ENCODE measurements around the gene DCHS1. TPM values are rescaled to one million over a fixed set of nuclear protein-coding genes. Genes with fewer than 3 reads are reported as not detected.
A peak's percentile ranks its signal among the peaks of the same experiment; 100 is the strongest.

Gene DCHS1
- polyA plus RNA-seq, 1 experiment: 8.7 TPM

GRCh38 chr11:6681505-6681904 is 25.9 kb upstream of the DCHS1 start:
- peak overlapping the region; percentile 100 for H3K4me3 ChIP-seq (ENCODE audit: low read depth, low read length)
- no peaks in the 10 kb centered on the region for H3K27me3 ChIP-seq (ENCODE audit: control insufficient read depth, insufficient read depth, low read length)
- ChIA-PET POLR2A (interaction anchor here (2.3 to 3.1 kb wide), 2 partner anchors 61 to 69 kb away, joined by 7 to 13 read pairs; partner anchors contain the start of gene TAF10), CTCF (interaction anchor here (1.0 to 5.5 kb wide), 4 partner anchors 9 to 302 kb away, joined by 3 to 56 read pairs (median 4); no protein-coding TSS in a partner anchor)
- TF ChIP-seq CTCF (IDR thresholded peaks at IDR 0.05; ENCODE audit: low read depth, low read length): 0 out of 2 replicates have a peak, but pooled peaks have one; percentile 22
- no peaks in the 10 kb centered on the region for H3K9me3 ChIP-seq (ENCODE audit: control insufficient read depth, insufficient read depth, low read length)
- no peak overlapping the region for H3K27ac ChIP-seq (ENCODE audit: low read depth, low read length)
- DNase-seq (ENCODE audit: low read depth, low spot score): no peak

- ChIA-PET POLR2A (no interaction called here), CTCF (interaction anchor here (0.7 to 1.1 kb wide), 2 partner anchors 9 to 1228 kb away, joined by 7 to 9 read pairs; no protein-coding TSS in a partner anchor)
- H3K27me3 ChIP-seq (ENCODE audit: control insufficient read depth, insufficient read depth, low read length): no peaks in the 10 kb centered on the region
- no peak overlapping the region for H3K4me3 ChIP-seq (ENCODE audit: low read depth, low read length)
- H3K9me3 ChIP-seq (ENCODE audit: control insufficient read depth, insufficient read depth, low read length): no peaks in the 10 kb centered on the region
- H3K27ac ChIP-seq (ENCODE audit: low read depth, low read length): no peak overlapping the region
- TF ChIP-seq CTCF (IDR thresholded peaks at IDR 0.05; ENCODE audit: low read depth, low read length): no peak
- no peak for DNase-seq (ENCODE audit: low read depth, low spot score)
These were observed 21.4 kb upstream of the DCHS1 start for GRCh38 chr11:6677018-6677417.

- Histone ChIP-seq H3K27ac (ENCODE audit: low read depth, low read length) (no peak overlapping the region), H3K9me3 (ENCODE audit: control insufficient read depth, insufficient read depth, low read length) (no peaks in the 10 kb centered on the region), H3K27me3 (ENCODE audit: control insufficient read depth, insufficient read depth, low read length) (no peaks in the 10 kb centered on the region), H3K4me3 (ENCODE audit: low read depth, low read length) (no peak overlapping the region)
- POLR2A ChIA-PET: no interaction called here
- no peak for TF ChIP-seq CTCF (IDR thresholded peaks at IDR 0.05; ENCODE audit: low read depth, low read length)
- no peak for DNase-seq (ENCODE audit: low read depth, low spot score)
- CTCF ChIA-PET: interaction anchor here (4.4 kb wide), 1 partner anchor 8 kb away, joined by 35 read pairs; the partner anchor contains the start of gene MRPL17
These were observed 19.3 kb upstream of the DCHS1 start for GRCh38 chr11:6674862-6675261.

- TF ChIP-seq CTCF (IDR thresholded peaks at IDR 0.05; ENCODE audit: low read depth, low read length): no peak
- DNase-seq (ENCODE audit: low read depth, low spot score): no peak
- POLR2A ChIA-PET: no interaction called here
- Histone ChIP-seq H3K9me3 (ENCODE audit: control insufficient read depth, insufficient read depth, low read length) (no peaks in the 10 kb centered on the region), H3K27ac (ENCODE audit: low read depth, low read length) (no peak overlapping the region), H3K27me3 (ENCODE audit: control insufficient read depth, insufficient read depth, low read length) (no peaks in the 10 kb centered on the region), H3K4me3 (ENCODE audit: low read depth, low read length) (no peak overlapping the region)
- CTCF ChIA-PET: interaction anchor here (0.8 to 4.4 kb wide), 2 partner anchors 9 to 295 kb away, joined by 3 to 35 read pairs; partner anchors contain the start of gene MRPL17
These were observed 18.6 kb upstream of the DCHS1 start for GRCh38 chr11:6674219-6674597.

GRCh38 chr11:6673523-6674218 is 18.1 kb upstream of the DCHS1 start:
- no peak for DNase-seq (ENCODE audit: low read depth, low spot score)
- TF ChIP-seq CTCF (IDR thresholded peaks at IDR 0.05; ENCODE audit: low read depth, low read length): no peak
- Histone ChIP-seq H3K9me3 (ENCODE audit: control insufficient read depth, insufficient read depth, low read length) (no peaks in the 10 kb centered on the region), H3K27ac (ENCODE audit: low read depth, low read length) (no peak overlapping the region), H3K27me3 (ENCODE audit: control insufficient read depth, insufficient read depth, low read length) (no peaks in the 10 kb centered on the region), H3K4me3 (ENCODE audit: low read depth, low read length) (no peak overlapping the region)
- ChIA-PET CTCF (interaction anchor here (0.8 to 4.4 kb wide), 5 partner anchors 10 to 295 kb away, joined by 3 to 35 read pairs (median 3); partner anchors contain the start of gene MRPL17), POLR2A (no interaction called here)

Measured in AG04450 (cell line).